RWPE2 (cell line): ENCODE results near the gene CFAP77.

Source experiments
- ATAC-seq: fragments of 200-7000 bp; cut with Tn5 transposase; 3 replicates; pipeline ENCODE4 v1.9.1; 2021; ENCODE audit warnings: low read depth
- DNase-seq: peaks from one replicate; pipeline ENCODE4 v3.0.0-alpha.2; 2020; ENCODE audit warnings: low spot score
- H3K27ac ChIP-seq: fragments of 450-650 bp; 2 replicates; pipeline ENCODE4 v1.5.1; 2017; ENCODE audit warnings: mild to moderate bottlenecking; ENCODE audit not compliant: poor library complexity, severe bottlenecking
- H3K27me3 ChIP-seq: fragments of 250-450 bp; sonication (Bioruptor Pico); 2 replicates; pipeline ENCODE4 v1.5.1; 2021; ENCODE audit warnings: mild to moderate bottlenecking, moderate library complexity; ENCODE audit not compliant: insufficient read depth, poor library complexity, severe bottlenecking
- H3K36me3 ChIP-seq: fragments of 250-450 bp; sonication (Bioruptor Pico); 2 replicates; pipeline ENCODE4 v1.5.1; 2020; ENCODE audit warnings: low read depth, mild to moderate bottlenecking, moderate library complexity
- H3K4me1 ChIP-seq: fragments of 250-450 bp; sonication (Bioruptor Pico); 2 replicates; pipeline ENCODE4 v1.5.1; 2021; ENCODE audit warnings: mild to moderate bottlenecking, moderate library complexity; ENCODE audit not compliant: insufficient read depth, poor library complexity, severe bottlenecking
- H3K4me3 ChIP-seq: fragments of 250-450 bp; sonication (Bioruptor Pico); 2 replicates; pipeline ENCODE4 v1.5.1; 2021; ENCODE audit warnings: mild to moderate bottlenecking, moderate library complexity; ENCODE audit not compliant: severe bottlenecking
- H3K9me3 ChIP-seq: fragments of 250-450 bp; sonication (Bioruptor Pico); 2 replicates; pipeline ENCODE4 v1.5.1; 2021; ENCODE audit warnings: mild to moderate bottlenecking, moderate library complexity; ENCODE audit not compliant: severe bottlenecking
- CTCF ChIP-seq: fragments of 450-650 bp; IDR thresholded peaks from one replicate; pipeline ENCODE4 v1.5.1; 2017; ENCODE audit warnings: mild to moderate bottlenecking, moderate library complexity; ENCODE audit not compliant: poor library complexity, severe bottlenecking

CFAP77 gene

GRCh38 chr9:132487351-132487791, 77.4 kb downstream of the CFAP77 start:
- H3K36me3 ChIP-seq, result no peaks in the 10 kb centered on the region
- ATAC-seq (no peak), DNase-seq (no peak)
- H3K27ac ChIP-seq, result no peak overlapping the region
- TF ChIP-seq CTCF, result no peak
- no peaks in the 10 kb centered on the region for H3K4me1 ChIP-seq
- H3K9me3 ChIP-seq, result no peaks in the 10 kb centered on the region
- H3K4me3 ChIP-seq, result no peak overlapping the region
- peaks cover 72% of the 10 kb centered on the region for H3K27me3 ChIP-seq

DNA sequence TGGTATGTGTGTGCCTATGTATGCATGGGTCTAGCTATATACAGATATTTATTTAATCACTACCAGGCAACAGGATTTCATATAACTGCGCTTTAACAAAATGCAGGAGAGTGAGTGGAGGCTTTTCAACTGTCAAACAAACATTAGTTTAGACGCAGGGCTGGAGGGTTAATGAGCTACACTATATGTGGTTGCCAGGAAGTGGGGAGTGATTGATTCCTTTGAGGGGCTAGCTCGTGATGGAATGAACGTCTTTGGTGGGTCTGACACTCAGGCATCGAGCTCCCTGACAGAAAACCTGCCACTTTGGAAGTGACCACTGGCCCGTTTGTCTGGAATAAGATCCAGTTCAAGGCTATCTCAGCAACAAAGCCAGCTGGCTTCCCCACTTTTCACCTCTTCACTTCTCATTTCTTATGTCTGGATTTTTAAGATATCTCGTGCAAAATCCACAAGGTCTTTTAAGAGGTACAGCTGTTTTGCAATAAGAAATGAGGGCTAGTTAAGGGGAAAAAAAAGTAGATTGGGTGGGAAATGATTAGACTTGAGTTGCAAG, 78.0 kb downstream of the CFAP77 start:
- H3K4me3 ChIP-seq, result no peak overlapping the region
- ATAC-seq (no peak), DNase-seq (no peak)
- H3K9me3 ChIP-seq, result no peaks in the 10 kb centered on the region
- H3K36me3 ChIP-seq, result no peaks in the 10 kb centered on the region
- TF ChIP-seq CTCF, result no peak
- no peak overlapping the region for H3K27ac ChIP-seq
- peaks cover 72% of the 10 kb centered on the region for H3K27me3 ChIP-seq
- H3K4me1 ChIP-seq, result no peaks in the 10 kb centered on the region

GRCh38 chr9:132488626-132489025, 78.6 kb downstream of the CFAP77 start:
- no peaks in the 10 kb centered on the region for H3K4me1 ChIP-seq
- ATAC-seq, result no peak
- H3K4me3 ChIP-seq, result no peak overlapping the region
- no peak for TF ChIP-seq CTCF
- H3K27ac ChIP-seq, result no peak overlapping the region
- peaks cover 68% of the 10 kb centered on the region for H3K27me3 ChIP-seq
- no peaks in the 10 kb centered on the region for H3K36me3 ChIP-seq
- no peaks in the 10 kb centered on the region for H3K9me3 ChIP-seq
- DNase-seq, result no peak

DNA sequence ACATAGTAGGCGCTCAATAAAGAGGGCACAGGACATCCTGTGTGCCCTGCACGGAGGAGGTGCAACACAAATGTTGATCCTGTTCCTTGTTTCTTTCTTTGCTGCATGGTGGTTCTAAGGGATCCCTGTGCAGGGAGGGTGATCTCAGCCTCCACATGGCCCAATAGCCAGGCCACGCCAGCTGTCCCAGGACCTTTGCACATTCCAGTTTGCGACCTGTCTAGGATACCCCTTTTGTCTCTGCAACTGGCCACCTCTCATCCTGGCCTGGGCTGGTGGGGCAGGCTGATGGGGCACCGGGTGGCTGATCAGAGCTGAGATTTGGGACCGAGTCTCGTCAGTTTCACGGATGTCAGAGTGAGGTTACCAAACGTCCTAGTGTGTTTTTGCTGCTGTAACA, 79.5 kb downstream of the CFAP77 start:
- Histone ChIP-seq H3K27me3 (peaks cover 67% of the 10 kb centered on the region), H3K36me3 (no peaks in the 10 kb centered on the region), H3K9me3 (no peaks in the 10 kb centered on the region), H3K27ac (no peak overlapping the region), H3K4me3 (no peak overlapping the region), H3K4me1 (no peaks in the 10 kb centered on the region)
- no peak for TF ChIP-seq CTCF
- DNase-seq (no peak), ATAC-seq (no peak)

- TF ChIP-seq CTCF, result no peak
- Histone ChIP-seq H3K27ac (no peak overlapping the region), H3K27me3 (peaks cover 20% of the 10 kb centered on the region), H3K4me3 (no peak overlapping the region), H3K4me1 (no peaks in the 10 kb centered on the region), H3K36me3 (no peaks in the 10 kb centered on the region), H3K9me3 (no peaks in the 10 kb centered on the region)
- ATAC-seq (no peak), DNase-seq (no peak)
Observed at GRCh38 chr9:132494857-132495256, 84.8 kb downstream of the CFAP77 start.
